Measurements from ENCODE around the gene ANXA9.

Gene ANXA9

GRCh38 chr1:150992626-150993025 lies 10.5 kb downstream of the ANXA9 start:
- no peak overlapping the region for H3K4me3 ChIP-seq (ENCODE audit: low read depth in 1 of 5, low read length in 5 of 5)
- no peaks in the 10 kb centered on the region for H3K27me3 ChIP-seq (ENCODE audit: control insufficient read depth in 5 of 5, insufficient read depth in 4 of 5, low read length in 5 of 5)
- peaks cover 5 to 11% (median 6%) of the 10 kb centered on the region in 5 donors for H3K4me1 ChIP-seq (ENCODE audit: control insufficient read depth in 5 of 5, insufficient read depth in 5 of 5, low read length in 5 of 5)
- H3K9me3 ChIP-seq (ENCODE audit: control insufficient read depth in 5 of 5, low read length in 5 of 5) = no peaks in the 10 kb centered on the region
- peaks cover 0 to 10% (median 9%) of the 10 kb centered on the region in 5 donors for H3K36me3 ChIP-seq (ENCODE audit: control insufficient read depth in 5 of 5, insufficient read depth in 5 of 5, low read length in 5 of 5)
- no peak overlapping the region for H3K27ac ChIP-seq (ENCODE audit: low read depth, low read length)
- no peak overlapping the region for H3K9ac ChIP-seq (ENCODE audit: low read length in 5 of 5)

GRCh38 chr1:150994248-150994647 lies 12.2 kb downstream of the ANXA9 start:
- Histone ChIP-seq H3K27me3 (ENCODE audit: control insufficient read depth in 5 of 5, insufficient read depth in 4 of 5, low read length in 5 of 5) (no peaks in the 10 kb centered on the region), H3K27ac (ENCODE audit: low read depth, low read length) (no peak overlapping the region), H3K36me3 (ENCODE audit: control insufficient read depth in 5 of 5, insufficient read depth in 5 of 5, low read length in 5 of 5) (peaks cover 0 to 26% (median 24%) of the 10 kb centered on the region in 5 donors), H3K4me1 (ENCODE audit: control insufficient read depth in 5 of 5, insufficient read depth in 5 of 5, low read length in 5 of 5) (peaks cover 5 to 11% (median 6%) of the 10 kb centered on the region in 5 donors), H3K9ac (ENCODE audit: low read length in 5 of 5) (no peak overlapping the region), H3K4me3 (ENCODE audit: low read depth in 1 of 5, low read length in 5 of 5) (no peak overlapping the region), H3K9me3 (ENCODE audit: control insufficient read depth in 5 of 5, low read length in 5 of 5) (no peaks in the 10 kb centered on the region)

- no peaks in the 10 kb centered on the region for H3K27me3 ChIP-seq (ENCODE audit: control insufficient read depth in 5 of 5, insufficient read depth in 4 of 5, low read length in 5 of 5)
- no peaks in the 10 kb centered on the region for H3K9me3 ChIP-seq (ENCODE audit: control insufficient read depth in 5 of 5, low read length in 5 of 5)
- H3K36me3 ChIP-seq (ENCODE audit: control insufficient read depth in 5 of 5, insufficient read depth in 5 of 5, low read length in 5 of 5) = peaks cover 0 to 37% (median 31%) of the 10 kb centered on the region in 5 donors
- peak overlapping the region; percentile 48 for H3K27ac ChIP-seq (ENCODE audit: low read depth, low read length)
- peak overlapping the region in 2 of 5 donors; percentile 4 to 48 for H3K9ac ChIP-seq (ENCODE audit: low read length in 5 of 5)
- peak overlapping the region in 4 of 5 donors; percentile 13 to 50 (median 36) for H3K4me3 ChIP-seq (ENCODE audit: low read depth in 1 of 5, low read length in 5 of 5)
- peaks cover 5 to 11% (median 6%) of the 10 kb centered on the region in 5 donors for H3K4me1 ChIP-seq (ENCODE audit: control insufficient read depth in 5 of 5, insufficient read depth in 5 of 5, low read length in 5 of 5)
Measured at GRCh38 chr1:150995460-150995859, 13.4 kb downstream of the ANXA9 start.

GRCh38 chr1:150995896-150996295 lies 13.8 kb downstream of the ANXA9 start:
- peak overlapping the region in 2 of 5 donors; percentile 4 to 48 for H3K9ac ChIP-seq (ENCODE audit: low read length in 5 of 5)
- H3K27ac ChIP-seq (ENCODE audit: low read depth, low read length) = peak overlapping the region; percentile 48
- H3K4me3 ChIP-seq (ENCODE audit: low read depth in 1 of 5, low read length in 5 of 5) = peak overlapping the region in 4 of 5 donors; percentile 13 to 50 (median 36)

GRCh38 chr1:150997126-150997872 lies 15.2 kb downstream of the ANXA9 start:
- Histone ChIP-seq H3K4me1 (ENCODE audit: control insufficient read depth in 5 of 5, insufficient read depth in 5 of 5, low read length in 5 of 5) (peaks cover 5 to 14% (median 7%) of the 10 kb centered on the region in 5 donors), H3K9me3 (ENCODE audit: control insufficient read depth in 5 of 5, low read length in 5 of 5) (no peaks in the 10 kb centered on the region), H3K27me3 (ENCODE audit: control insufficient read depth in 5 of 5, insufficient read depth in 4 of 5, low read length in 5 of 5) (no peaks in the 10 kb centered on the region), H3K4me3 (ENCODE audit: low read depth in 1 of 5, low read length in 5 of 5) (no peak overlapping the region), H3K27ac (ENCODE audit: low read depth, low read length) (no peak overlapping the region), H3K36me3 (ENCODE audit: control insufficient read depth in 5 of 5, insufficient read depth in 5 of 5, low read length in 5 of 5) (peaks cover 0 to 52% (median 42%) of the 10 kb centered on the region in 5 donors), H3K9ac (ENCODE audit: low read length in 5 of 5) (no peak overlapping the region)

More at GRCh38 chr1:150995896-150996295, 13.8 kb downstream of the ANXA9 start:
- Histone ChIP-seq H3K4me1 (ENCODE audit: control insufficient read depth in 5 of 5, insufficient read depth in 5 of 5, low read length in 5 of 5) (peaks cover 5 to 11% (median 6%) of the 10 kb centered on the region in 5 donors), H3K9me3 (ENCODE audit: control insufficient read depth in 5 of 5, low read length in 5 of 5) (no peaks in the 10 kb centered on the region), H3K27me3 (ENCODE audit: control insufficient read depth in 5 of 5, insufficient read depth in 4 of 5, low read length in 5 of 5) (no peaks in the 10 kb centered on the region), H3K36me3 (ENCODE audit: control insufficient read depth in 5 of 5, insufficient read depth in 5 of 5, low read length in 5 of 5) (peaks cover 0 to 38% (median 31%) of the 10 kb centered on the region in 5 donors)

GRCh38 chr1:150997949-150998348 lies 15.9 kb downstream of the ANXA9 start:
- H3K4me1 ChIP-seq (ENCODE audit: control insufficient read depth in 5 of 5, insufficient read depth in 5 of 5, low read length in 5 of 5) = peaks cover 5 to 21% (median 13%) of the 10 kb centered on the region in 5 donors
- no peaks in the 10 kb centered on the region for H3K27me3 ChIP-seq (ENCODE audit: control insufficient read depth in 5 of 5, insufficient read depth in 4 of 5, low read length in 5 of 5)
- peaks cover 0 to 57% (median 42%) of the 10 kb centered on the region in 5 donors for H3K36me3 ChIP-seq (ENCODE audit: control insufficient read depth in 5 of 5, insufficient read depth in 5 of 5, low read length in 5 of 5)
- H3K9me3 ChIP-seq (ENCODE audit: control insufficient read depth in 5 of 5, low read length in 5 of 5) = no peaks in the 10 kb centered on the region
- no peak overlapping the region for H3K27ac ChIP-seq (ENCODE audit: low read depth, low read length)
- H3K9ac ChIP-seq (ENCODE audit: low read length in 5 of 5) = no peak overlapping the region
- no peak overlapping the region for H3K4me3 ChIP-seq (ENCODE audit: low read depth in 1 of 5, low read length in 5 of 5)

- no peak overlapping the region for H3K4me3 ChIP-seq (ENCODE audit: low read depth in 1 of 5, low read length in 5 of 5)
- no peaks in the 10 kb centered on the region for H3K27me3 ChIP-seq (ENCODE audit: control insufficient read depth in 5 of 5, insufficient read depth in 4 of 5, low read length in 5 of 5)
- no peak overlapping the region for H3K27ac ChIP-seq (ENCODE audit: low read depth, low read length)
- H3K9me3 ChIP-seq (ENCODE audit: control insufficient read depth in 5 of 5, low read length in 5 of 5) = no peaks in the 10 kb centered on the region
- H3K9ac ChIP-seq (ENCODE audit: low read length in 5 of 5) = no peak overlapping the region
- peaks cover 0 to 57% (median 42%) of the 10 kb centered on the region in 5 donors for H3K36me3 ChIP-seq (ENCODE audit: control insufficient read depth in 5 of 5, insufficient read depth in 5 of 5, low read length in 5 of 5)
- H3K4me1 ChIP-seq (ENCODE audit: control insufficient read depth in 5 of 5, insufficient read depth in 5 of 5, low read length in 5 of 5) = peaks cover 5 to 32% (median 24%) of the 10 kb centered on the region in 5 donors
Measured at GRCh38 chr1:150999051-150999674, 17.1 kb downstream of the ANXA9 start.

GRCh38 chr1:150999926-151000325 lies 17.8 kb downstream of the ANXA9 start:
- Histone ChIP-seq H3K36me3 (ENCODE audit: control insufficient read depth in 5 of 5, insufficient read depth in 5 of 5, low read length in 5 of 5) (peaks cover 0 to 57% (median 42%) of the 10 kb centered on the region in 5 donors), H3K27ac (ENCODE audit: low read depth, low read length) (no peak overlapping the region), H3K9me3 (ENCODE audit: control insufficient read depth in 5 of 5, low read length in 5 of 5) (no peaks in the 10 kb centered on the region), H3K9ac (ENCODE audit: low read length in 5 of 5) (no peak overlapping the region), H3K27me3 (ENCODE audit: control insufficient read depth in 5 of 5, insufficient read depth in 4 of 5, low read length in 5 of 5) (no peaks in the 10 kb centered on the region), H3K4me1 (ENCODE audit: control insufficient read depth in 5 of 5, insufficient read depth in 5 of 5, low read length in 5 of 5) (peaks cover 5 to 39% (median 31%) of the 10 kb centered on the region in 5 donors), H3K4me3 (ENCODE audit: low read depth in 1 of 5, low read length in 5 of 5) (no peak overlapping the region)

GRCh38 chr1:151000408-151000807 lies 18.3 kb downstream of the ANXA9 start:
- Histone ChIP-seq H3K27ac (ENCODE audit: low read depth, low read length) (no peak overlapping the region), H3K36me3 (ENCODE audit: control insufficient read depth in 5 of 5, insufficient read depth in 5 of 5, low read length in 5 of 5) (peaks cover 0 to 57% (median 42%) of the 10 kb centered on the region in 5 donors), H3K9me3 (ENCODE audit: control insufficient read depth in 5 of 5, low read length in 5 of 5) (no peaks in the 10 kb centered on the region), H3K9ac (ENCODE audit: low read length in 5 of 5) (no peak overlapping the region), H3K27me3 (ENCODE audit: control insufficient read depth in 5 of 5, insufficient read depth in 4 of 5, low read length in 5 of 5) (no peaks in the 10 kb centered on the region), H3K4me1 (ENCODE audit: control insufficient read depth in 5 of 5, insufficient read depth in 5 of 5, low read length in 5 of 5) (peaks cover 5 to 42% (median 34%) of the 10 kb centered on the region in 5 donors), H3K4me3 (ENCODE audit: low read depth in 1 of 5, low read length in 5 of 5) (no peak overlapping the region)

- no peak overlapping the region for H3K4me3 ChIP-seq (ENCODE audit: low read depth in 1 of 5, low read length in 5 of 5)
- H3K4me1 ChIP-seq (ENCODE audit: control insufficient read depth in 5 of 5, insufficient read depth in 5 of 5, low read length in 5 of 5) = peaks cover 0 to 49% (median 40%) of the 10 kb centered on the region in 5 donors
- H3K27me3 ChIP-seq (ENCODE audit: control insufficient read depth in 5 of 5, insufficient read depth in 4 of 5, low read length in 5 of 5) = no peaks in the 10 kb centered on the region
- no peak overlapping the region for H3K27ac ChIP-seq (ENCODE audit: low read depth, low read length)
- no peaks in the 10 kb centered on the region for H3K9me3 ChIP-seq (ENCODE audit: control insufficient read depth in 5 of 5, low read length in 5 of 5)
- H3K9ac ChIP-seq (ENCODE audit: low read length in 5 of 5) = peak overlapping the region in 2 of 5 donors; percentile 6 to 25
- H3K36me3 ChIP-seq (ENCODE audit: control insufficient read depth in 5 of 5, insufficient read depth in 5 of 5, low read length in 5 of 5) = peaks cover 0 to 57% (median 42%) of the 10 kb centered on the region in 5 donors
Measured at GRCh38 chr1:151001602-151002001, 19.5 kb downstream of the ANXA9 start.
